ENCODE data around the gene NCAPH2.

Gene NCAPH2

GRCh38 chr22:50482107-50483074 lies 25.6 kb upstream of the NCAPH2 start:
- no peaks in the 10 kb centered on the region for H3K9me3 ChIP-seq
- H3K27me3 ChIP-seq = peaks cover 98% of the 10 kb centered on the region
- peaks cover 5 to 10% of the 10 kb centered on the region in 2 experiments for H3K4me1 ChIP-seq (ENCODE audit: control insufficient read depth in 1 of 2, insufficient read depth in 1 of 2, low read depth in 1 of 2, low read length in 1 of 2)
- no peak overlapping the region for H3K27ac ChIP-seq
- peak overlapping the region; percentile 65 to 80 for H3K4me3 ChIP-seq (ENCODE audit: low read depth in 1 of 2, low read length in 1 of 2)
- no peaks in the 10 kb centered on the region for H3K36me3 ChIP-seq
- no peak for TF ChIP-seq CTCF (IDR thresholded peaks at IDR 0.05)

- Histone ChIP-seq H3K9me3 (no peaks in the 10 kb centered on the region), H3K4me3 (ENCODE audit: low read depth in 1 of 2, low read length in 1 of 2) (no peak overlapping the region), H3K36me3 (no peaks in the 10 kb centered on the region), H3K27ac (no peak overlapping the region), H3K4me1 (ENCODE audit: control insufficient read depth in 1 of 2, insufficient read depth in 1 of 2, low read depth in 1 of 2, low read length in 1 of 2) (peaks cover 5 to 10% of the 10 kb centered on the region in 2 experiments), H3K27me3 (peaks cover 92% of the 10 kb centered on the region)
- TF ChIP-seq CTCF (IDR thresholded peaks at IDR 0.05) = no peak
Observed at GRCh38 chr22:50483106-50483505, 24.9 kb upstream of the NCAPH2 start.

- Histone ChIP-seq H3K4me1 (ENCODE audit: control insufficient read depth in 1 of 2, insufficient read depth in 1 of 2, low read depth in 1 of 2, low read length in 1 of 2) (peaks cover 5 to 10% of the 10 kb centered on the region in 2 experiments), H3K4me3 (ENCODE audit: low read depth in 1 of 2, low read length in 1 of 2) (no peak overlapping the region), H3K27ac (no peak overlapping the region), H3K36me3 (no peaks in the 10 kb centered on the region), H3K27me3 (peaks cover 90% of the 10 kb centered on the region), H3K9me3 (no peaks in the 10 kb centered on the region)
- TF ChIP-seq CTCF (IDR thresholded peaks at IDR 0.05) = no peak
Observed at GRCh38 chr22:50483556-50483955, 24.5 kb upstream of the NCAPH2 start.

GRCh38 chr22:50483977-50484853 lies 23.8 kb upstream of the NCAPH2 start:
- Histone ChIP-seq H3K9me3 (no peaks in the 10 kb centered on the region), H3K36me3 (no peaks in the 10 kb centered on the region), H3K4me1 (ENCODE audit: control insufficient read depth in 1 of 2, insufficient read depth in 1 of 2, low read depth in 1 of 2, low read length in 1 of 2) (peaks cover 5 to 10% of the 10 kb centered on the region in 2 experiments), H3K27me3 (peaks cover 83% of the 10 kb centered on the region), H3K27ac (no peak overlapping the region), H3K4me3 (ENCODE audit: low read depth in 1 of 2, low read length in 1 of 2) (no peak overlapping the region)
- TF ChIP-seq CTCF (IDR thresholded peaks at IDR 0.05) = no peak

- H3K27me3 ChIP-seq = peaks cover 78% of the 10 kb centered on the region
- no peaks in the 10 kb centered on the region for H3K36me3 ChIP-seq
- H3K27ac ChIP-seq = no peak overlapping the region
- no peaks in the 10 kb centered on the region for H3K9me3 ChIP-seq
- TF ChIP-seq CTCF (IDR thresholded peaks at IDR 0.05) = no peak
- no peak overlapping the region for H3K4me3 ChIP-seq (ENCODE audit: low read depth in 1 of 2, low read length in 1 of 2)
- H3K4me1 ChIP-seq (ENCODE audit: control insufficient read depth in 1 of 2, insufficient read depth in 1 of 2, low read depth in 1 of 2, low read length in 1 of 2) = peaks cover 5 to 10% of the 10 kb centered on the region in 2 experiments
Observed at GRCh38 chr22:50485221-50486131, 22.5 kb upstream of the NCAPH2 start.
